Uterus (tissue), 4 donors: ENCODE data around the gene KCNJ16. TPM values are rescaled to one million over a fixed set of nuclear protein-coding genes. Genes with fewer than 3 reads are reported as not detected.

Experiments used
- DNase-seq, 2 donors: peaks; one replicate each; pipeline ENCODE4 v3.0.0-alpha.2; 2019 to 2020
- H3K27ac ChIP-seq, 2 donors: fragments of 200-600 bp; sonication (generic); 1 replicate in 1 of 2; 2 replicates in 1 of 2; pipeline ENCODE4 v1.5.1; 2016 to 2018
- H3K27me3 ChIP-seq, 2 donors: fragments of 200-600 bp; sonication (generic); one replicate each; pipeline ENCODE4 v1.5.1; 2018 to 2019; ENCODE audit warnings: control low read depth in 1 of 2
- H3K36me3 ChIP-seq, 2 donors: fragments of 200-600 bp; sonication (generic); one replicate each; pipeline ENCODE4 v1.5.1; 2019; ENCODE audit warnings: control low read depth in 1 of 2
- H3K4me1 ChIP-seq, 2 donors: fragments of 200-600 bp; sonication (generic); one replicate each; pipeline ENCODE4 v1.5.1; 2018 to 2019; ENCODE audit warnings: control low read depth in 1 of 2
- H3K4me3 ChIP-seq, 2 donors: fragments of 200-600 bp; sonication (generic); 1 replicate in 1 of 2; 2 replicates in 1 of 2; pipeline ENCODE4 v1.5.1; 2018 to 2019; ENCODE audit warnings: mild to moderate bottlenecking in 1 of 2
- H3K9me3 ChIP-seq, 2 donors: fragments of 200-600 bp; sonication (generic); one replicate each; pipeline ENCODE4 v1.5.1; 2019; ENCODE audit warnings: control low read depth in 1 of 2
- CTCF ChIP-seq, 4 experiments: fragments of 200-600 bp in 2 of 4; fragments of 450-650 bp in 2 of 4; sonication (generic) in 2 of 4; IDR thresholded peaks; one replicate each; pipeline ENCODE4 v1.5.1; 2016 to 2019; ENCODE audit warnings: antibody characterized with exemption in 4 of 4, mild to moderate bottlenecking in 2 of 4, moderate library complexity in 1 of 4
- POLR2A ChIP-seq, 2 donors: fragments of 450-650 bp; IDR thresholded peaks; one replicate each; pipeline ENCODE4 v1.6.1; 2016; ENCODE audit warnings: antibody characterized with exemption in 2 of 2, mild to moderate bottlenecking in 1 of 2, moderate library complexity in 1 of 2
- intact Hi-C: fragments of 100-400 bp; cut with DNase I; formaldehyde crosslinking; loops from one replicate; pipeline ENCODE4 v1.15.1; 2023; ENCODE audit warnings: low total_unique reads
- total RNA-seq, 4 donors: library from RNA; depleted of rRNA in 3 of 4; stranded (reverse); fragments of >200 nt in 3 of 4; gene quantifications; one replicate each; pipeline versions ENCODE4 v1.1.0 to v1.2.4, GENCODE V29; 2014 to 2023
- donor health status: DM: yes; HTN: yes; CAD: no.

The KCNJ16 gene
- total RNA-seq, 4 donors from 2014 or later: 2.4 TPM; not detected in 2

- Histone ChIP-seq H3K27me3 (no peaks in the 10 kb centered on the region), H3K36me3 (no peaks in the 10 kb centered on the region), H3K27ac (no peak overlapping the region), H3K4me1 (no peaks in the 10 kb centered on the region), H3K9me3 (no peaks in the 10 kb centered on the region), H3K4me3 (no peak overlapping the region)
- DNase-seq: no peak
- intact Hi-C loops: no loop called here
- TF ChIP-seq CTCF (IDR thresholded peaks at IDR 0.05) (no peak), POLR2A (IDR thresholded peaks at IDR 0.05) (no peak)
These were observed 1.7 kb upstream of the KCNJ16 start for GRCh38 chr17:70073310-70073709.

GRCh38 chr17:70073799-70074198 is 1.2 kb upstream of the KCNJ16 start:
- no peak for TF ChIP-seq POLR2A (IDR thresholded peaks at IDR 0.05)
- no peak for TF ChIP-seq CTCF (IDR thresholded peaks at IDR 0.05)
- Histone ChIP-seq H3K4me1 (no peaks in the 10 kb centered on the region), H3K4me3 (no peak overlapping the region), H3K36me3 (no peaks in the 10 kb centered on the region), H3K9me3 (no peaks in the 10 kb centered on the region), H3K27ac (no peak overlapping the region), H3K27me3 (no peaks in the 10 kb centered on the region)
- intact Hi-C loops: no loop called here
- no peak for DNase-seq

GRCh38 chr17:70074236-70074830 is 692 bp upstream of the KCNJ16 start:
- Histone ChIP-seq H3K4me3 (no peak overlapping the region), H3K27me3 (no peaks in the 10 kb centered on the region), H3K27ac (no peak overlapping the region), H3K4me1 (no peaks in the 10 kb centered on the region), H3K9me3 (no peaks in the 10 kb centered on the region), H3K36me3 (no peaks in the 10 kb centered on the region)
- intact Hi-C loops: no loop called here
- TF ChIP-seq POLR2A (IDR thresholded peaks at IDR 0.05): no peak
- no peak for DNase-seq

- intact Hi-C loops: no loop called here
- Histone ChIP-seq H3K27me3 (no peaks in the 10 kb centered on the region), H3K4me1 (no peaks in the 10 kb centered on the region), H3K4me3 (no peak overlapping the region), H3K36me3 (no peaks in the 10 kb centered on the region), H3K9me3 (no peaks in the 10 kb centered on the region), H3K27ac (no peak overlapping the region)
- TF ChIP-seq POLR2A (IDR thresholded peaks at IDR 0.05): no peak
- TF ChIP-seq CTCF (IDR thresholded peaks at IDR 0.05): no peak
- DNase-seq: no peak
These were observed 1.2 kb downstream of the KCNJ16 start for GRCh38 chr17:70076189-70076588.

GRCh38 chr17:70076831-70077230 is 1.8 kb downstream of the KCNJ16 start:
- DNase-seq: no peak
- Histone ChIP-seq H3K36me3 (no peaks in the 10 kb centered on the region), H3K9me3 (no peaks in the 10 kb centered on the region), H3K4me3 (no peak overlapping the region), H3K4me1 (no peaks in the 10 kb centered on the region), H3K27ac (no peak overlapping the region), H3K27me3 (no peaks in the 10 kb centered on the region)
- intact Hi-C loops: no loop called here
- TF ChIP-seq POLR2A (IDR thresholded peaks at IDR 0.05) (no peak), CTCF (IDR thresholded peaks at IDR 0.05) (no peak)

GRCh38 chr17:70078549-70078948 is 3.5 kb downstream of the KCNJ16 start:
- Histone ChIP-seq H3K4me3 (no peak overlapping the region), H3K27ac (no peak overlapping the region)

More at GRCh38 chr17:70078549-70078948, 3.5 kb downstream of the KCNJ16 start:
- intact Hi-C loops: no loop called here
- Histone ChIP-seq H3K27me3 (no peaks in the 10 kb centered on the region), H3K9me3 (no peaks in the 10 kb centered on the region), H3K36me3 (no peaks in the 10 kb centered on the region), H3K4me1 (no peaks in the 10 kb centered on the region)
- no peak for TF ChIP-seq CTCF (IDR thresholded peaks at IDR 0.05)
- TF ChIP-seq POLR2A (IDR thresholded peaks at IDR 0.05): no peak
- no peak for DNase-seq
